Sigmoid colon (tissue), 4 donors: ENCODE results near the gene OVCA2.

Source experiments
- EP300 ChIP-seq, 4 donors: sonication (generic); formaldehyde crosslinking; IDR thresholded peaks; one replicate each; pipeline ENCODE4 v1.6.1; 2017; ENCODE audit warnings: antibody characterized with exemption in 4 of 4
- POLR2A ChIP-seq, 2 donors: fragments of 450-650 bp; IDR thresholded peaks; one replicate each; pipeline ENCODE4 v1.6.1; 2016; ENCODE audit warnings: antibody characterized with exemption in 2 of 2, mild to moderate bottlenecking in 2 of 2, moderate library complexity in 2 of 2
- POLR2AphosphoS5 ChIP-seq, 4 donors: sonication (generic); formaldehyde crosslinking; IDR thresholded peaks; one replicate each; pipeline ENCODE4 v1.6.1; 2017; ENCODE audit warnings: antibody characterized with exemption in 4 of 4
- TF ChIP-seq, protein P1 (sequence below), 4 experiments: fragments of 450-650 bp in 3 of 4; fragments of 200-600 bp in 1 of 4; IDR thresholded peaks; one replicate each; pipeline ENCODE4 v1.5.1; 2016 to 2019; ENCODE audit warnings: antibody characterized with exemption in 4 of 4, mild to moderate bottlenecking in 3 of 4, moderate library complexity in 2 of 4

DNA sequence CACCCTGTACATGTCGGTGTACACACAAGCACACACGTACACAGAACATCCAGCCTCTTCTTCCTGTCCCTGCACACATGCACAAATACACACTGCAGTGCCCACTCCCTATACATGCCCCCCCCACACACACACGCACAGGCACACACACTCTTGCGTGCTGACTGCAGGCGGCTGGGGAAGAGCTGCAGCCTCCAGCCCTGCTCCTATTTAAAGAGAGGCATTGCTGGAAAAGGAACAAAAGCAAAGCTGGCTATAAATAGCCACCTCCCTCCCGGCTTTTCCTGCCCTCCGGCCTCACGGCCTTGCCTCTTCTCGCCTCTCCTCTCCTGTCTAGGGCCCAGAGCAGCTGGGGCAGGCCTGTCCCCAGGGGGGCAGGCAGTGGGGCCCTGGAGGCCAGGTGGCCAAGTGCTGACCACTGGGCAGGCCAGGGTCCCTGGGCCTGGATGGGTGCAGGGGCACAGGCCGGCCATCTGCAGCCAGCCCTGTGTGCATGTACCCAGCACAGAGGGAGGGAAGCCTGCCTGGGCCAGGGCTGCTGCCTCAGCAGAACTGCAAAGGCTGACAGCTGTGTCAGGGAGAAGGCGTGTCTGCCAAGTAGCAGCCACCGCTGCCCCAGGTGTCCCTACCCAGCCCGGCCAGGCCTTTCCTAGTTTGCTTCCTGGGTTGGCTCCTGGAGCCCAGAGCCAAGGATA, 42.1 kb upstream of the OVCA2 start:
- TF ChIP-seq, protein P1, sequence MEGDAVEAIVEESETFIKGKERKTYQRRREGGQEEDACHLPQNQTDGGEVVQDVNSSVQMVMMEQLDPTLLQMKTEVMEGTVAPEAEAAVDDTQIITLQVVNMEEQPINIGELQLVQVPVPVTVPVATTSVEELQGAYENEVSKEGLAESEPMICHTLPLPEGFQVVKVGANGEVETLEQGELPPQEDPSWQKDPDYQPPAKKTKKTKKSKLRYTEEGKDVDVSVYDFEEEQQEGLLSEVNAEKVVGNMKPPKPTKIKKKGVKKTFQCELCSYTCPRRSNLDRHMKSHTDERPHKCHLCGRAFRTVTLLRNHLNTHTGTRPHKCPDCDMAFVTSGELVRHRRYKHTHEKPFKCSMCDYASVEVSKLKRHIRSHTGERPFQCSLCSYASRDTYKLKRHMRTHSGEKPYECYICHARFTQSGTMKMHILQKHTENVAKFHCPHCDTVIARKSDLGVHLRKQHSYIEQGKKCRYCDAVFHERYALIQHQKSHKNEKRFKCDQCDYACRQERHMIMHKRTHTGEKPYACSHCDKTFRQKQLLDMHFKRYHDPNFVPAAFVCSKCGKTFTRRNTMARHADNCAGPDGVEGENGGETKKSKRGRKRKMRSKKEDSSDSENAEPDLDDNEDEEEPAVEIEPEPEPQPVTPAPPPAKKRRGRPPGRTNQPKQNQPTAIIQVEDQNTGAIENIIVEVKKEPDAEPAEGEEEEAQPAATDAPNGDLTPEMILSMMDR (IDR thresholded peaks at IDR 0.05), result no peak
- TF ChIP-seq POLR2AphosphoS5 (IDR thresholded peaks at IDR 0.05), result peak in 1 of 4 donors; percentile 40
- TF ChIP-seq POLR2A (IDR thresholded peaks at IDR 0.05), result no peak
- no peak for TF ChIP-seq EP300 (IDR thresholded peaks at IDR 0.05)
